ENCODE results near the gene FFAR2.

Gene FFAR2

GRCh38 chr19:35484252-35485036, 36.4 kb downstream of the FFAR2 start:
- no peak overlapping the region for H3K4me3 ChIP-seq (ENCODE audit: low read depth, low read length)
- TF ChIP-seq MYC (IDR thresholded peaks at IDR 0.05; ENCODE audit: low read depth, low read length) (no peak), MAX (IDR thresholded peaks at IDR 0.05; ENCODE audit: low read depth, low read length) (no peak), POLR2A (IDR thresholded peaks at IDR 0.05; ENCODE audit: extremely low read depth, insufficient read length) (no peak), CTCF (IDR thresholded peaks at IDR 0.05; ENCODE audit: low read depth, low read length) (no peak)
- DNase-seq (ENCODE audit: low read depth) = peak; percentile 36

GRCh38 chr19:35486268-35486708, 38.2 kb downstream of the FFAR2 start:
- no peak overlapping the region for H3K4me3 ChIP-seq (ENCODE audit: low read depth, low read length)
- TF ChIP-seq MAX (IDR thresholded peaks at IDR 0.05; ENCODE audit: low read depth, low read length) (no peak), POLR2A (IDR thresholded peaks at IDR 0.05; ENCODE audit: extremely low read depth, insufficient read length) (no peak), CTCF (IDR thresholded peaks at IDR 0.05; ENCODE audit: low read depth, low read length) (no peak), MYC (IDR thresholded peaks at IDR 0.05; ENCODE audit: low read depth, low read length) (no peak)
- DNase-seq (ENCODE audit: low read depth) = no peak

- DNase-seq (ENCODE audit: low read depth) = no peak
- TF ChIP-seq CTCF (IDR thresholded peaks at IDR 0.05; ENCODE audit: low read depth, low read length) (no peak), POLR2A (IDR thresholded peaks at IDR 0.05; ENCODE audit: extremely low read depth, insufficient read length) (no peak), MAX (IDR thresholded peaks at IDR 0.05; ENCODE audit: low read depth, low read length) (no peak), MYC (IDR thresholded peaks at IDR 0.05; ENCODE audit: low read depth, low read length) (no peak)
- H3K4me3 ChIP-seq (ENCODE audit: low read depth, low read length) = no peak overlapping the region
Measured at GRCh38 chr19:35487656-35488182, 39.7 kb downstream of the FFAR2 start.

- no peak for DNase-seq (ENCODE audit: low read depth)
- TF ChIP-seq MYC (IDR thresholded peaks at IDR 0.05; ENCODE audit: low read depth, low read length) (no peak), MAX (IDR thresholded peaks at IDR 0.05; ENCODE audit: low read depth, low read length) (no peak), POLR2A (IDR thresholded peaks at IDR 0.05; ENCODE audit: extremely low read depth, insufficient read length) (no peak), CTCF (IDR thresholded peaks at IDR 0.05; ENCODE audit: low read depth, low read length) (no peak)
- H3K4me3 ChIP-seq (ENCODE audit: low read depth, low read length) = no peak overlapping the region
Measured at GRCh38 chr19:35488677-35489076, 40.6 kb downstream of the FFAR2 start.

- TF ChIP-seq MAX (IDR thresholded peaks at IDR 0.05; ENCODE audit: low read depth, low read length) (no peak), MYC (IDR thresholded peaks at IDR 0.05; ENCODE audit: low read depth, low read length) (no peak), POLR2A (IDR thresholded peaks at IDR 0.05; ENCODE audit: extremely low read depth, insufficient read length) (no peak), CTCF (IDR thresholded peaks at IDR 0.05; ENCODE audit: low read depth, low read length) (no peak)
- DNase-seq (ENCODE audit: low read depth) = no peak
- H3K4me3 ChIP-seq (ENCODE audit: low read depth, low read length) = no peak within 1 kb of the TSS
Measured at GRCh38 chr19:35490364-35490763, 42.3 kb downstream of the FFAR2 start, which contains the start of gene KRTDAP. Gene KRTDAP, minus strand, starts transcription at chr19:35490464. Its CDS starts 22 bp downstream, at chr19:35490442.

Data from NB4 (cell line).